Left renal cortex interstitium (tissue), 4 donors: ENCODE measurements around the gene GPR55. TPM values are rescaled to one million over a fixed set of nuclear protein-coding genes. Genes with fewer than 3 reads are reported as not detected.
"Not testable (repeated sequence)": the region's sequence is repeated elsewhere in the genome, so short reads cannot be mapped to it uniquely, and the experiment has no call there.

Experiments
- DNase-seq, 4 donors: peaks; one replicate each; pipeline ENCODE4 v3.0.0-alpha.2; 2013; ENCODE audit warnings: low read depth in 4 of 4, low spot score in 2 of 4, missing footprints in 1 of 4
- polyA plus RNA-seq, 4 donors: library from polyadenylated mRNA; unstranded; fragments of 120-200 nt; gene quantifications; one replicate each; pipeline ENCODE4 v1.2.1, GENCODE V29; 2013; ENCODE audit not compliant: insufficient read length in 4 of 4

GPR55 gene
- polyA plus RNA-seq, 4 donors: 0.18 to 0.44 (median 0.23) TPM

DNA sequence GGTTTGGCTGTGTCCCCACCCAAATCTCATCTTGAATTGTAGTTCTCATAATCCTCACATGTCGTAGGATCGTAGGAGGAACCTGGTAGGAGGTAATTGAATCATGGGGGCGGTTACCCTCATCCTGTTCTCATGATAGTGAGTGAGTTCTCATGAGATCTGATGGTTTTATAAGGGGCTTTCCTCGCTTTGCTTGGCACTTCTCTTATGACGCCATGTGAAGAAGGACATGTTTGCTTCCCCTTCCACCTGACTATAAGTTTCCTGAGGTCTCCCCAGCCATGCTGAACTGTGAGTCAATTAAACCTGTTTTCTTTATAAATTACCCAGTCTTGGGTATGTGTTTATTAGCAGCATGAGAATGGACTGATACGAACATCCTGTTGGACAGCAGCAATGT is 11.2 kb upstream of the GPR55 start:
- DNase-seq: not testable (repeated sequence)

DNA sequence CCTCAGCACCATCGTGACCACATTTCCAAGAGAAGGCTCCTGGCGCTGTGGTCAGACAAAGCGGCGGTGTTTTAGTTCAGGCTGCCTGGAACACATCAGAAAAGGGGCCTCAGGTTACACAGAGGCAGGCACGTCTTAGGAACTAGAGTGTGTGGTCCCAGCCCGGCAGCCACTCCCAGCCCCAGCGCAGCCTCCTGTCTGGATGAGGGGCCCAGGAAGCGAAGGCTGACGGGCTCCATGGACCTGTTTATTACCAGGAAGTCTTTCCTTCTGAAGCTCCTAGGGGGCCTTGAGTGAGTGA is 10.0 kb upstream of the GPR55 start:
- DNase-seq: no peak

DNA sequence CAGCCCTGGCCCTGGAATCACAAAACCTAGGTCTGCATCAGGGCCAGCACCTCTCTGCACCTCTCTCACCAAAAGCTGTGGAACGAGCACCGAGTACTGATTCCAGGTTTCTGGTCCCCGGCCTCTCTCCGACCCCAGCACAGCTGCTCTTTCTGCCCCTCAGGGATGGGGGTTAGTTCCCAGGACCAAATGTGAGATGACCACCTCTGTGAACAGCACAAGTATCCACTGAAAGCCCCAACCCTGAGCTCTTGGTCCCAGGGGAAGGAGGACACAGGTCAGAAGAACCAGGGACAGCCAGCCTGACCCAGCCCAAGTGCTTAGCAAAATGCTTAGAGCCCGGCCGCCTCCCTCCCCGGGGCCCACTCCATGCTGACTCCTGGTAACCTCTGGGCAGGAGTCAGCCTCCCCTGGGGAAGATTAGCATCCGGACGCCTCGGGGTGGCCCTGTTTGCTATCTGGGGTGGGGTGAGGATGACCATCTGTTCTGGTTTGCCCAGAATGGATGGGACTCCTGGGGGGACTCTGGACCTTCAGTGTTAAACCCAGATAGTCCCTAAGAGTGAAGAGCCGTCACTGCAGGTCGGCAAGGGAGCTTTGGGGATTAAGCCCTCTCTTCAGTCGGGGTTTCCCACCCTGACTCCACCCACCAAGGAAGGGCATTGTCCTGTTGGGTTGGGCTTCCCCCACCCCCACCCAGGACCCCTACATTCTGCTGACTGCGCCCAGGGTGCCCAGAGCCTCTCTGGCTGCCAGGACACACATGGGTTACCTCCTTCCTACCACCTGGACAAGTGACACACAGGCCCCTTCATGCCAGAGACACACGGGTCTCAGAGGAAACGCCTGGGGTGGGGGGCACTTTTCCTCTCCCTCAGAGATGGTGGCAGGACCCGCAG is 9.4 kb upstream of the GPR55 start:
- no peak for DNase-seq

DNA sequence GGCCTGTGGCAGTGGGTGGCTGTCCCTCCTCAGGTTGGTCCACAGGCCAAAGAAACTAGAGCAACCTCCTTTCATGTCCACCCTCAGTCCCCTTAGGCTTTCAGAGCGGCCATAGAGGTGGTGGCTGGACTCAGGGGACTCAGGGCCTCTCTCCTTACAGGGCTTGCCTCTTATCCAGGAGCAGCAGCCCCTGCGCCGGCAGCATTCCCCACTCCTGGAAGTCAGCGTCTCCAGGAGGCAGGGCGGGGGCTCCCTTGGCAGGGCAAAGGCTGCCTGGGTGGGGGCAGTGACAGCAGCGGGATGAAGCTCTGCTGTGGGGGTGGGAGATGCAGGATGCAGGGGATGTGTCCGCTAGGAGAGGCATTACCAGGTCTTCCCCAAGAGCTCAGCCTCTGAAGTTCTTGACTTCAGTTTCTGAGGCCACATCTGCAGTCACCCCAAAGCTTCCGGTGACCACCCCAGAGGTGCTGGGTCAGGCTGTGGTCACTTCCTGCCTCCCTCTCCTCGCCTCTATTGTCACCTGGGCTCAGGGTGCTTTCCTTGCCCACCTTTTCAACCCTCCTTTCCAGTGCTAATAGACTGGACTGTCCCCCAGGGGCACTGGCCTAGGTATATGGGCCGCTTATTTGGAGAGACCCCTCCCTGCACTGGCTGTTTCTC is 8.6 kb upstream of the GPR55 start:
- no peak for DNase-seq

DNA sequence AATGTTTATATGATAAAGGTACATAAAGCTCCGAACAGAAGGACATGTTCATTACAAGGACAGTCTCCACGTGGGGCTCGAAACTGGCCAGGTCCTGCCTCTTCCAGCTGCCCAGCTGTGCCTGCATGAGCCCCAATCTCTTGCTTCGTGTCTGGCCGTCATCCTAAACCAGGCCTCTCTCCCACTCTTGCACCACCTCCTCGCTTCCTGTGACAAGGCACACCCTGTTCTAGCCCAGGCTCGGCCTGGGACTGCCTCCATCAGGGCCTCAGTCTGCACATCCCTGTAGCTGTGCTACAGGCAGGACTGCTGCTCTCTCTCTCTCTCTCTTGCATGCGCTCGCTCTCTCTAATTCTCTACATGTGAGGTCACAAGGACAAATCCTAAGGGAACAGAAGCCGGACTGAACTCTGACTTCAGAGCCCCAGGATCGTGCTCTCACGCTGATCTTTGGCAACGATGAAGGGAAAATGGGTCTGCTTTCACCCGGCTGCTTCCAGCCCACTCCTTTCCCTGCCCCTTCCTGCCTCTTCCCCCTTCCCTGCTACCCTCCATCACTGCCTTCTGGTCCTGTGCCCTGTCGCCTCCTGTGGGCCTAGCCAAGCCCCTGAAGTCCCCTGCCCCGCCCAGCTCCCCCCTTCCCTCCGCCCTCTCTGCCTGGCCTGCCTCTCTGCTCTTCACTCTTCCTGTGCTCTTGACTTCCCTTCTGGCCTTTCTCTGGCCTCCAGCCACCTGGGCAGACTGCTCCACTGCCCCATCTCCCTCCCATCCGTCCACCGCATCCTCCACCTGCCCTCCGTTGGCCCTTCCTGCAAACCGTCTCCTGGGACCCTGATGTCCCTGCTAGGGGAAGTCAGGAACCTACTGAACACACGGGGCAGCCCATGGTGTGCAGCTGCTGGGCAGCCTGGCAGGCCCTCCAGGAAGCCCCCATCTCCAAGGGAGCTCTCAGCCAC is 7.8 kb upstream of the GPR55 start:
- no peak for DNase-seq

DNA sequence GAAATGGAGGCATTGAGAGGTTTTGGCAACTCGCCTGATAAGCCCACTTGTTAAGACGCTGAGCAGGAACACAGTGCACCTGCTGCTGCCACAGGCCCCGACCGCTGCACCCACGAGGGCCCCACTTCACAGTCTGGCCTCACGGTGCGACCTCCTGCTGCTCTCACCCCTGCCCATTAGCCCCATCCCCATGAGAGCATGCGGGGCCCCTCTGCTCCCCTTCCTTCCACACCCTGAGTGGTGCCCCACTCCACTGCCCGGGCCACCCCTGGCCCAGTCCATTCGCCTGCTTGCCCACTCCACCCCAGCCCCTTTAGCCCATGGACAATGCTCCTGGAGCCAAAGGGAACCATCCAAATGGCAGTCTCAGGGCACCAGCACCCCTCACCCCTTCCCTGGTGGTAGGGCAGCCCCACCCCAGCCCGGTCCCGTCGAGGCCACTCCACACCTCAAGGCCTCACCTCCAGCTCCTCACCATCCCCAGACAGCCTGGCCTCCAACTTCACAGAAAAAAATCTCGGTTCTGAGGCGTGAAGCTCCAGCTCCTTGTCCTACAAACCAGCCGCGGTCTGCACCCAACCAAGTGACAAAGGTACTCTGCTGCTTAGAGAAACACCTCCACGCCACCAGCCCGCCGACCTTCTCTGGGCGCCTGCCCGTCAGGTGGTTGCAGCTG is 6.7 kb upstream of the GPR55 start:
- DNase-seq: no peak

DNA sequence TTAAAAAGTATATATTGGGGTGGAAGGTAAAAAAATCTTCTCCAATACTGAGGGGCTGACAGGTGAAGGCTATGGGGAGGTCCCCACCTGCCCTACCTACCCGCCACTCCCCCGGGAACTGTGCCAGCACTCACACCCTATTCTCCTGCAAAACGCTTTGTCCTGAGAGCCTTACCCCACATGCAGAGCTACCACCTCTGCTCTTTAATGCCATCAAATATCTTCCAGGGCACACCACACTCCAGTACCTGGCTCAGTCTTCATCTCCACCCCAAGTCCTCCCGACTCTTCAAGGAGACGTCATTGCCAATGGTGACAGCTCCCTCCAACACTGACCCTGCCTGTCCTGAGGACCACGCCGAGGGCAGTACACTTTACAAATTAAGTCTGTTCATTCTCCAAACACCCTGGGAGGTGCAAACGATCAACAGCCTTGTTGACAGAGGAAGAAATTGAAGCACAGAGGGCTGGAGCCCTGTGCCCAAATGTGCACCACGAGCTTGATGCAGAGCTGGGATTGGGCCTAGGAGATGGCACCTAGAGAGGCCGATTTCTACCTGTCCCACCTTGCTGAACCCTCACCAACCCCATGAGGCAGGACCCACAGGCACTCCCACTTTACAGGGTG is 6.0 kb upstream of the GPR55 start:
- DNase-seq: no peak

DNA sequence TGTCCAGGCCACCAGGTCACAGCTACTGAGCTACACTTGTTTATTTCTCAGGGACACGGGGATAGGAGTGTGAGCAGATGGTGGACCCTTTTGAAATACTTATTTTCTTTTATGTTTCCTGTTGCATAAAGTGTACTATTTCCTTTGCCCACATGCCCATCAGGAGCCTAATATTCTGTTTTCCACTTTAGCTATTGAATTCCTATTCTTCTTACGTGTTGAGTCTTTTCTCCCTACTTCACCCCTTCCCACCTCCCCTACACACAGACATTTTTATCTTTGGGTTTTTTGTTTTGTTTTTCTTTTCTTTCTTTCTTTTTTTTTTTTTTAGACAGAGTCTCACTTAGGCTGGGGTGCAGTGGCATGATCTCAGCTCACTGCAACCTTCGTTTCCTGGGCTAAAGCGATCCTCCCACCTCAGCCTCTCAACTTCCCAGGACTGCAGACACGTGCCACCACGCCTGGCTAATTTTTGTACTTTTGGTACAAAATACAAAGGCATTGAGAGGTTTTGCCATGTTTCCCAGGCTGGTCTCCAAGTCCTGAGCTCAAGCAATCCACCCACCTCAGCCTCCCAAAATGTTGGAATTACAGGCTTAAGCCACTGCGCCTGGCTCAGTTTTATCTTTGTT is 5.2 kb upstream of the GPR55 start:
- no peak for DNase-seq

GRCh38 chr2:230929381-230930148 is 4.5 kb upstream of the GPR55 start:
- DNase-seq: no peak

DNA sequence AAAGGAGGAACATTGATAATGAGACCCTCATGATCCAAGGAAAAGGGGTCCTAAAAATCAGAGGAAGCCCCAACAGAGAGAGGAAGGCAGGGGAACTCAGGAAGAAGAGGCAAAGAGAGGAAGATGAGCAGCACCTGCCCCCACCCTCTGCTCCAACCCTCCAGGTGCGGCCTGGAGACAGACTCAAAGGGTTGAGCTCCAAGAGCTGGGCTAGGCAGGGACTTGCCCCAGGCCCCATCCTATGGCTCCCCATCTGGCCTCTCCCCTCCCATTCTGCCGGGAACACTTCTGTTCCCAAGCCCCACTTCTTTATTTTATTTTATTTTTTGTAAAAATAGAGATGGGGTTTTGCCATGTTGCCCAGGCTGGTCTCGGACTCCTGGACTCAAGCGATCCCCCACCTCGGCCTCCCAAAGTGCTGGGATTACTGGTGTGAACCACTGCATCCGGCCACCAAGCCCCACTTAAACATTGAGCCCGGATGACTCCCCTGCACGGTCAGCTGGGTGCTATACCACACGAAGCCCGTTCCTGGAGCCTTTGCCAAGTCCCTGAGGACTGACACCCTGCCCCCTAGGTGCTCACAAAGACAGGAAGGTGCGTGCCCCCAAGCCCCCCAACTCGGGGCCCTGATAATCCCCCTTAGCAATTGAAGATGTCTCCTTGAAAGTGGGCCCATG is 3.8 kb upstream of the GPR55 start:
- DNase-seq: no peak

GRCh38 chr2:230927711-230928341 is 2.8 kb upstream of the GPR55 start:
- no peak for DNase-seq

- DNase-seq: no peak
These were observed 1.1 kb upstream of the GPR55 start for GRCh38 chr2:230925879-230926765.

DNA sequence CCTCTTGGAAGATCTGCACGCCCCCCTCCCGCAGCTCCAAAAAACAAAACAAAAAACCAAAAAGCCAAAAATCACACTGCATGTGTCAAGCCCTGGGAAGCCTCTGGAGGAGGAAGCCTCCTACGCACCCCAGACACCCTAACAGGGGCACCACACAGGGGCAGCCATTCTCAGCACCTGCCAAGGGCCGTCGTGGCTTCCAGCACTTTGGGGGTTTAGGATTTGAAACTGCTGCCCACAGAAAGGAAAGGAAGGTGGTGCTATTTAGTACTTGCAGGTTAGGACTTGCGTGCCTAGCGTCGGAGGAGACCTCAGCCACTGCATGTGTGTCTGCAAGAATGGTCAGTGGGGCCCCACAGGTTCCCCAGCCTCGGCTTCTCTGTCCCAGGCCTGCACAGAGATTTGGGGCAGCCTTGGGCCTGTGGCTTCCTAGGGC is 419 bp upstream of the GPR55 start:
- no peak for DNase-seq

- no peak for DNase-seq
These were observed 961 bp downstream of the GPR55 start for GRCh38 chr2:230924092-230924469.

- no peak for DNase-seq
These were observed 1.9 kb downstream of the GPR55 start for GRCh38 chr2:230922951-230923717.
